Small intestine (tissue), 7 donors: ENCODE data around the gene STARD3. TPM values are rescaled to one million over a fixed set of nuclear protein-coding genes. Genes with fewer than 3 reads are reported as not detected.

ENCODE experiments used
- DNase-seq, 2 donors: peaks; one replicate each; pipeline versions ENCODE4 v3.0.0 to v3.0.0-alpha.2; 2013
- FAIRE-seq: peaks from 2 replicates; lab custom pipeline; 2012; peaks lifted over from hg19 to GRCh38; lab: Jason Lieb, UNC
- H3K27ac ChIP-seq, 3 donors: one replicate each; pipeline ENCODE4 v1.5.1; 2013; ENCODE audit warnings: low read length in 2 of 3, mild to moderate bottlenecking in 2 of 3, control low read depth in 1 of 3, inconsistent platforms in 1 of 3, low read depth in 1 of 3, moderate library complexity in 1 of 3
- H3K27me3 ChIP-seq, 3 donors: one replicate each; pipeline ENCODE4 v1.6.1; 2013; ENCODE audit warnings: low read length in 3 of 3, inconsistent platforms in 1 of 3; ENCODE audit not compliant: control insufficient read depth in 3 of 3, insufficient read depth in 3 of 3
- H3K36me3 ChIP-seq, 3 donors: one replicate each; pipeline ENCODE4 v1.6.1; 2013; ENCODE audit warnings: low read length in 3 of 3, inconsistent platforms in 1 of 3, low read depth in 1 of 3, mild to moderate bottlenecking in 1 of 3, moderate library complexity in 1 of 3; ENCODE audit not compliant: control insufficient read depth in 3 of 3, insufficient read depth in 2 of 3
- H3K4me1 ChIP-seq, 3 donors: one replicate each; pipeline ENCODE4 v1.6.1; 2013; ENCODE audit warnings: low read length in 2 of 3, inconsistent platforms in 1 of 3, low read depth in 1 of 3, mild to moderate bottlenecking in 1 of 3, moderate library complexity in 1 of 3; ENCODE audit not compliant: control insufficient read depth in 3 of 3, insufficient read depth in 2 of 3
- H3K4me3 ChIP-seq, 3 donors: one replicate each; pipeline ENCODE4 v1.5.1; 2013; ENCODE audit warnings: low read length in 3 of 3, control low read depth in 1 of 3, inconsistent platforms in 1 of 3, low read depth in 1 of 3, mild to moderate bottlenecking in 1 of 3, moderate library complexity in 1 of 3
- H3K9me3 ChIP-seq, 2 donors: one replicate each; pipeline ENCODE4 v1.6.1; 2013; ENCODE audit warnings: low read depth in 1 of 2, low read length in 1 of 2; ENCODE audit not compliant: control insufficient read depth in 2 of 2, insufficient read depth in 1 of 2
- WGBS, 3 donors: extraction: QIAGEN DNeasy Blood & Tissue Kit; methylation state at CpG; one replicate each; pipeline ENCODE4 v1.1.7; 2013; 5-methylcytosine and 5-hydroxymethylcytosine counted together
- polyA plus RNA-seq, 4 donors: library from polyadenylated mRNA; stranded (reverse) in 3 of 4; unstranded in 1 of 4; fragments of 200-250 nt in 3 of 4; fragments of 120-200 nt in 1 of 4; gene quantifications; one replicate each; pipeline versions ENCODE4 v1.2.1 to v1.2.3, GENCODE V29; 2013
- donor health status: healthy with polysubstance abuse.
- donor health status: control.
- donor health status: control.
- donor health status: Bipolar disorder and iron deficiency.
- donor health status: healthy.

STARD3 gene
- polyA plus RNA-seq, 4 donors: 56.0 to 80.2 (median 67.6) TPM

GRCh38 chr17:39699818-39700147 is 62.8 kb downstream of the STARD3 start, which contains the start of gene ERBB2:
TSS of gene ERBB2 (plus strand) at chr17:39700064. CDS start at chr17:39700239, 175 bp downstream.
- H3K27ac ChIP-seq: peak within 1 kb of the TSS; percentile 91 to 99 (median 97)
- no peaks in the 10 kb centered on the region for H3K9me3 ChIP-seq
- H3K4me1 ChIP-seq: peaks cover 6 to 54% (median 12%) of the 10 kb centered on the region in 3 donors
- DNase-seq (peak; percentile 91 to 93), FAIRE-seq (no peak)
- WGBS, 3 donors: 3 to 8% (median 7%) methylated on average over 12 to 20 of the region's 20 CpGs
- peak within 1 kb of the TSS; percentile 69 to 90 (median 87) for H3K4me3 ChIP-seq
- H3K27me3 ChIP-seq: no peaks in the 10 kb centered on the region
- H3K36me3 ChIP-seq: peaks cover 0 to 29% (median 0%) of the 10 kb centered on the region in 3 donors

- DNase-seq (peak in 1 of 2 donors; percentile 68), FAIRE-seq (no peak)
- Histone ChIP-seq H3K36me3 (peaks cover 0 to 35% (median 0%) of the 10 kb centered on the region in 3 donors), H3K4me1 (peaks cover 8 to 54% (median 17%) of the 10 kb centered on the region in 3 donors), H3K4me3 (peak overlapping the region; percentile 69 to 90 (median 87)), H3K27ac (peak overlapping the region; percentile 91 to 99 (median 97)), H3K27me3 (no peaks in the 10 kb centered on the region), H3K9me3 (no peaks in the 10 kb centered on the region)
- 2 to 4% (median 3%) methylated on average over 48 to 57 of the region's 57 CpGs for WGBS, 3 donors
These were observed 63.4 kb downstream of the STARD3 start for GRCh38 chr17:39700148-39700987.

GRCh38 chr17:39701012-39701783 is 64.3 kb downstream of the STARD3 start:
- peak; percentile 91 to 95 for DNase-seq
- Histone ChIP-seq H3K9me3 (no peaks in the 10 kb centered on the region), H3K27ac (peak overlapping the region; percentile 91 to 99 (median 97)), H3K4me1 (peaks cover 9 to 56% (median 11%) of the 10 kb centered on the region in 3 donors), H3K4me3 (peak overlapping the region; percentile 69 to 90 (median 87)), H3K27me3 (no peaks in the 10 kb centered on the region), H3K36me3 (peaks cover 0 to 41% (median 0%) of the 10 kb centered on the region in 3 donors)
- 8 to 28% (median 14%) methylated on average over 10 of the region's 10 CpGs for WGBS, 3 donors
- FAIRE-seq: no peak

GRCh38 chr17:39701784-39702422 is 65.0 kb downstream of the STARD3 start:
- Histone ChIP-seq H3K27ac (peak overlapping the region in 2 of 3 donors; percentile 3 to 91), H3K4me1 (peaks cover 9 to 55% (median 13%) of the 10 kb centered on the region in 3 donors), H3K9me3 (no peaks in the 10 kb centered on the region), H3K4me3 (peak overlapping the region in 1 of 3 donors; percentile 87), H3K36me3 (peaks cover 0 to 48% (median 0%) of the 10 kb centered on the region in 3 donors), H3K27me3 (no peaks in the 10 kb centered on the region)
- 34 to 51% (median 49%) methylated on average over 4 of the region's 4 CpGs for WGBS, 3 donors
- FAIRE-seq: no peak
- DNase-seq: no peak

GRCh38 chr17:39702901-39703893 is 66.3 kb downstream of the STARD3 start:
- Histone ChIP-seq H3K27ac (peak overlapping the region; percentile 22 to 60 (median 31)), H3K4me1 (peaks cover 9 to 55% (median 14%) of the 10 kb centered on the region in 3 donors), H3K4me3 (peak overlapping the region in 1 of 3 donors; percentile 21)

GRCh38 chr17:39703913-39704312 is 67.0 kb downstream of the STARD3 start:
- DNase-seq (no peak), FAIRE-seq (no peak)
- no peak overlapping the region for H3K4me3 ChIP-seq
- no peaks in the 10 kb centered on the region for H3K27me3 ChIP-seq
- no peaks in the 10 kb centered on the region for H3K9me3 ChIP-seq
- H3K4me1 ChIP-seq: peaks cover 9 to 54% (median 14%) of the 10 kb centered on the region in 3 donors
- H3K27ac ChIP-seq: peak overlapping the region; percentile 25 to 60 (median 31)
- peaks cover 0 to 69% (median 0%) of the 10 kb centered on the region in 3 donors for H3K36me3 ChIP-seq
- WGBS, 3 donors: 51 to 76% (median 52%) methylated on average over 5 of the region's 5 CpGs

More at GRCh38 chr17:39702901-39703893, 66.3 kb downstream of the STARD3 start:
- DNase-seq (peak in 1 of 2 donors; percentile 45), FAIRE-seq (no peak)
- 27 to 49% (median 49%) methylated on average over 10 to 12 of the region's 12 CpGs for WGBS, 3 donors
- Histone ChIP-seq H3K36me3 (peaks cover 0 to 61% (median 0%) of the 10 kb centered on the region in 3 donors), H3K27me3 (no peaks in the 10 kb centered on the region), H3K9me3 (no peaks in the 10 kb centered on the region)

- Histone ChIP-seq H3K4me3 (no peak overlapping the region), H3K4me1 (peaks cover 9 to 47% (median 14%) of the 10 kb centered on the region in 3 donors), H3K27me3 (no peaks in the 10 kb centered on the region), H3K27ac (peak overlapping the region; percentile 4 to 81 (median 76)), H3K36me3 (peaks cover 0 to 79% (median 6%) of the 10 kb centered on the region in 3 donors), H3K9me3 (no peaks in the 10 kb centered on the region)
- no peak for DNase-seq
- WGBS, 3 donors: 28 to 52% (median 45%) methylated on average over 11 of the region's 11 CpGs
- FAIRE-seq: no peak
These were observed 68.0 kb downstream of the STARD3 start for GRCh38 chr17:39704821-39705551.
